Measurements from ENCODE around the gene PELI1. TPM values are rescaled to one million over a fixed set of nuclear protein-coding genes. Genes with fewer than 3 reads are reported as not detected.

The PELI1 gene
- total and polyA plus RNA-seq, 11 donors = 4.2 to 14.6 (median 7.3) TPM

DNA sequence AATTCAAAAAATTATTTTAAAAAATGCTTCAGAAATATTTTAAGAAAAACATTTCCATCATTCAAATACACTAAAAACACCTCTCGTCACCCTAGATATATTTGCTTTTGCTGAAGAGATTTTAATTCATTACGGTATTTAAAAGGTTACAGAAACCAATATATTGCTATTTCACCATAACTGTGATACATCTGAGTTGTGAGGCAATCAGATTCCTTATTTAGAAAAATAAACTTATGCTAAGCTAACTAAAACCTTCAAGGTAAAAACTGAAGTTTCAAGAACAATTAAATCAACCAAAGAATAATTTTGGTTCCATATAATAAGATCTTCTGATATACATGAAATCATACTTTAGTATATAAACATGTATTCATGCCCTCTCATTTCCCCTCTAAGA, 32.8 kb downstream of the PELI1 start:
- ATAC-seq (no peak), DNase-seq (no peak)
- Histone ChIP-seq H3K4me1 (peaks cover 0 to 63% (median 17%) of the 10 kb centered on the region in 12 donors), H3K9me3 (no peaks in the 10 kb centered on the region), H3K4me3 (no peak overlapping the region), H3K27ac (no peak overlapping the region), H3K27me3 (no peaks in the 10 kb centered on the region), H3K36me3 (peaks cover 0 to 19% (median 15%) of the 10 kb centered on the region in 9 donors)
- 96 to 97% (median 97%) methylated on average over 2 of the region's 2 CpGs for WGBS, 4 donors
- TF ChIP-seq, protein P1, sequence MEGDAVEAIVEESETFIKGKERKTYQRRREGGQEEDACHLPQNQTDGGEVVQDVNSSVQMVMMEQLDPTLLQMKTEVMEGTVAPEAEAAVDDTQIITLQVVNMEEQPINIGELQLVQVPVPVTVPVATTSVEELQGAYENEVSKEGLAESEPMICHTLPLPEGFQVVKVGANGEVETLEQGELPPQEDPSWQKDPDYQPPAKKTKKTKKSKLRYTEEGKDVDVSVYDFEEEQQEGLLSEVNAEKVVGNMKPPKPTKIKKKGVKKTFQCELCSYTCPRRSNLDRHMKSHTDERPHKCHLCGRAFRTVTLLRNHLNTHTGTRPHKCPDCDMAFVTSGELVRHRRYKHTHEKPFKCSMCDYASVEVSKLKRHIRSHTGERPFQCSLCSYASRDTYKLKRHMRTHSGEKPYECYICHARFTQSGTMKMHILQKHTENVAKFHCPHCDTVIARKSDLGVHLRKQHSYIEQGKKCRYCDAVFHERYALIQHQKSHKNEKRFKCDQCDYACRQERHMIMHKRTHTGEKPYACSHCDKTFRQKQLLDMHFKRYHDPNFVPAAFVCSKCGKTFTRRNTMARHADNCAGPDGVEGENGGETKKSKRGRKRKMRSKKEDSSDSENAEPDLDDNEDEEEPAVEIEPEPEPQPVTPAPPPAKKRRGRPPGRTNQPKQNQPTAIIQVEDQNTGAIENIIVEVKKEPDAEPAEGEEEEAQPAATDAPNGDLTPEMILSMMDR (IDR thresholded peaks at IDR 0.05) = no peak
- no peak for TF ChIP-seq POLR2A (IDR thresholded peaks at IDR 0.05)
- intact Hi-C loops (cut with DNase I) = no loop called here

DNA sequence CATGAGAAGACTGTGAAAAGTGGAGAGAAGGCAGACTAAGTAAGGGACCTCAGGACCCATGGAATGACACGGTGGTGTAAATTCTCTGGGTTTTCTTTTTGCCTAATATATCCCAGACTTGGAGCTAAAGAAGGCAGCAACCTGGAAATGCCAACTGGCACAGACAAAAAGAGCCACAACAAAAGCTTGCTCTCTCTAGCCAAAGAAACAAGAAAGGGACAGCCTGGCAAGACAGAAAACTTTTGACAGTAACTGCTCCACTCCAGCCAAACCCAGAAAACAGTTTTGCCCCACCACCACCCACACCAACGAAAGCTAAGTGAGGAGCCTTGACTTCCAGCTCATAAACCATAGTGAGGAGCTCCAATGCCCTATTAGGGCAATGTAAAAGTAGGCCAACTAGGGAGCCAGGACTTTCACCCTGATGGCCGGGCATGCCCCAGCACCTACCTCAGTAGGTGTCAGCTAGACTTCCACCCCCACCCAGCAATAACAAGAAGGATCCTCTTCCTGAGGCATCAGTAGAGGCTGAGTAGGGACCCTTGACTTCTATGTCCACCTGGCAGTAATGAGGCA, 35.5 kb downstream of the PELI1 start:
- no peak for DNase-seq
- peaks cover 0 to 46% (median 26%) of the 10 kb centered on the region in 9 donors for H3K36me3 ChIP-seq
- no peak for ATAC-seq
- no peaks in the 10 kb centered on the region for H3K9me3 ChIP-seq
- TF ChIP-seq, protein P1 (IDR thresholded peaks at IDR 0.05) = no peak
- no peak for TF ChIP-seq POLR2A (IDR thresholded peaks at IDR 0.05)
- intact Hi-C loops (cut with DNase I) = no loop called here
- peaks cover 0 to 48% (median 5%) of the 10 kb centered on the region in 12 donors for H3K4me1 ChIP-seq
- 88 to 91% (median 89%) methylated on average over 3 of the region's 3 CpGs for WGBS, 4 donors
- H3K4me3 ChIP-seq = no peak overlapping the region
- H3K27me3 ChIP-seq = no peaks in the 10 kb centered on the region
- H3K27ac ChIP-seq = peak overlapping the region in 1 of 12 donors; percentile 32

DNA sequence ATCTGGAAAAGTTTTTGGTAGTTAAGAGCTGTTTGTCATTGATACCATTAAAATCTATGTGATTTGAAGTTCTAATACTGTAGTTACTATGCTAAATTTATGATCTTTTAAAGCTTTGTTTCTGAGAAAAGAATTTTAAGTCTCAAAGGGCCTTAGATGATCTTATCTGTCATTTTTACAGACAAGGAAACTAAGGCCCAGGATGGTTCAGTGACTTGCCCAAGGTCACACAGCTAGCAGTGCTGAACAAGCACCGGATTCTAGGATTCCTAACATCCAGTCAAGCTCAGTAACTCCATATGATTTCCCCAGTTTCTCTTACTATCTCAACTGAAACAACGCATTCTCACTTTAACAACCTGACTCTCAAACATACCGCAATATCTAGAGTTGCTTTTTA, 37.7 kb downstream of the PELI1 start:
- DNase-seq = no peak

DNA sequence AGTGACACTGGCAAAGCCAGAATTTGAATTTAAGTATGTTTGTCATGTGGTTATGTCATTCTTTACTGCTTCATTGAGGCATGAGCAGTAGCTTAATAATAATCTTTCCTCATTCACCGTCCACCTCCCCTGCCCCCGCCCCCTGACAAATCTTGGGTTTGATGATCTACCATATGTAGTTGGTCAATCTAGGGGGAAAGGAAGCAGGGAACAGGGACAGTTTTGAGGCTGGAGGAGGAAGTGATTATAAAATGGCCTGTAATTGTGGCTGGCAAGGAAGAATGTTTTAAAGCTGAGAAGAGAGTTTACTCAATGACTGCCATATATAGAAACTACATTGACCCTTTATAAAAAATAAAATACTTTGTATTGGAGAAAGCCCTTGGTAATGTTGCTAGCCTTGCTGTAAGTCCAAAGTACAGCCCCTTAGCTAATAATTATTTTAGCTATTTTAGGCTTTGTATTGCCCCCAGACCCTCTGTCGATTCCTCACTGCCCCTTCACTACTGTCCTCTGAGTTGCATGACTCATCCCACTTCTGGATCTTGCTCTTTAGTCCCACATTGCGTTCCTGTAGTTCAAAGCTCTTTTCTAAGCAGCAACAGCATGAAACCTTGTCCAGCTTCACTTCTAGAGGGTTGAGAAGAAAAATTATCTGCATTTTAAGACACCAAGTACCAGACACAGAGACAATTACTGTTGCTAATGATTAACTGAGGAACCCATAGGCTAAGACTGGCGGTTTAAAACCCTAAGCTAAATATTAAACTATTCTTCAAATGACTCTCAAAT, 38.4 kb downstream of the PELI1 start:
- Histone ChIP-seq H3K4me1 (peaks cover 0 to 35% (median 0%) of the 10 kb centered on the region in 12 donors), H3K9me3 (no peaks in the 10 kb centered on the region), H3K27ac (peak overlapping the region in 1 of 12 donors; percentile 5), H3K36me3 (peaks cover 0 to 57% (median 31%) of the 10 kb centered on the region in 9 donors), H3K27me3 (no peaks in the 10 kb centered on the region), H3K4me3 (no peak overlapping the region)
- TF ChIP-seq, protein P1 (IDR thresholded peaks at IDR 0.05) = no peak
- no peak for TF ChIP-seq POLR2A (IDR thresholded peaks at IDR 0.05)
- ATAC-seq (no peak), DNase-seq (no peak)
- WGBS, 4 donors = 88 to 92% (median 92%) methylated on average over 5 of the region's 5 CpGs
- intact Hi-C loops (cut with DNase I) = no loop called here

More for the DNA sequence above, 37.7 kb downstream of the PELI1 start:
- peaks cover 0 to 33% (median 0%) of the 10 kb centered on the region in 12 donors for H3K4me1 ChIP-seq
- H3K27ac ChIP-seq = no peak overlapping the region
- intact Hi-C loops (cut with DNase I) = no loop called here
- peaks cover 0 to 57% (median 31%) of the 10 kb centered on the region in 9 donors for H3K36me3 ChIP-seq
- 98 to 99% (median 98%) methylated on average over 3 of the region's 3 CpGs for WGBS, 4 donors
- H3K9me3 ChIP-seq = no peaks in the 10 kb centered on the region
- TF ChIP-seq, protein P1 (IDR thresholded peaks at IDR 0.05) = no peak
- TF ChIP-seq POLR2A (IDR thresholded peaks at IDR 0.05) = no peak
- H3K27me3 ChIP-seq = no peaks in the 10 kb centered on the region
- H3K4me3 ChIP-seq = no peak overlapping the region
- ATAC-seq = no peak
